ENCODE data around the gene PPP3CA.

PPP3CA gene

DNA sequence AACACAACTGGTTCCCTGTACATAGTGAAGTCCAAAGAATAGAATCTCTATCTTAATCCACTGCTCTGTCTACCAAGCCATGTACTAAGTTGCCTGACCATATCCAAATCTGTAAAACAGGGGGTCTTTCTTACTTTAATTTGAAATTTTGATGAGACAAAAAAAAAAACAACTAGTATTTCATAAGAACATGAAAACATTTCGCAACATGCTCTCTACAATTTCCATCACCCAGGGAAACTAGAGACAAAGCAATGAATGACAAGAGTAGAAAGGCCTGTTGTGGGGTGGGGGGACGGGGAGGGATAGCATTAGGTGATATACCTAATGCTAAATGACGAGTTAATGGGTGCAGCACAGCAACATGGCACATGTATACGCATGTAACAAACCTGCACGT, 279.9 kb downstream of the PPP3CA start:
- no peak for FAIRE-seq
- no peak for DNase-seq (ENCODE audit: insufficient read length, low spot score)
- no peak for TF ChIP-seq TAF1 (IDR thresholded peaks at IDR 0.05; ENCODE audit: low read depth, low read length)
- no peak for TF ChIP-seq POU2F2 (IDR thresholded peaks at IDR 0.05; ENCODE audit: low read depth, low read length)
- TF ChIP-seq POLR2AphosphoS5 (IDR thresholded peaks at IDR 0.05; ENCODE audit: low read depth, low read length), result no peak
- TF ChIP-seq POLR2A (IDR thresholded peaks at IDR 0.05; ENCODE audit: low read depth, low read length), result no peak
- no peak for TF ChIP-seq PAX5 (IDR thresholded peaks at IDR 0.05; ENCODE audit: insufficient read depth, low read length, severe bottlenecking)
- no peak for TF ChIP-seq SPI1 (IDR thresholded peaks at IDR 0.05; ENCODE audit: low read depth, low read length)

DNA sequence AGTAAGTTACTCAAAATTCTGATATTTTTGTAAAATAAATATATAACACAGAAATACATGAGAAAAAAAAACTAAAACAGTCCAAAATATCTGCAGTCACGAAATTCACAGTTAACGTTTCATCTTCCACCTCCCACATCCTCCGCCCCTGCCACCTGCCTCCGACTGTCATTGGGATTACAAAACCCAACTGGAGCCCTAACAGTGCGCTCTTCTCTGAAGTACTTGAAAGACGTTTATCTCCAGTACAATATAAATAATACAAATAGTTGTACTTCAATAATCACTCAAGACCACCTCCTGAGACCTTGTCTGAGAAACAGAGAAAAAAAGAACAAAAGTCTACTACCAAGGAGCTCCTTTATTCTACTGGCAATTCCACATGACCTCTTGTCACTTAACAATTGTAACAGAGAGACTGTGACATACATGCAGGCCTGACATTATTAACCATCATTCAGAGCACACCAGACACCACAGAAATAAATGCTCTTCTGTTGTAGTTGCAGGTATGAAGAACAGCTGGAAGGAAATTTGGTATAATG, 280.6 kb downstream of the PPP3CA start:
- FAIRE-seq, result no peak
- TF ChIP-seq SPI1 (IDR thresholded peaks at IDR 0.05; ENCODE audit: low read depth, low read length) (no peak), TAF1 (IDR thresholded peaks at IDR 0.05; ENCODE audit: low read depth, low read length) (no peak), PAX5 (IDR thresholded peaks at IDR 0.05; ENCODE audit: insufficient read depth, low read length, severe bottlenecking) (no peak), POLR2A (IDR thresholded peaks at IDR 0.05; ENCODE audit: low read depth, low read length) (no peak), POU2F2 (IDR thresholded peaks at IDR 0.05; ENCODE audit: low read depth, low read length) (no peak)
- DNase-seq (ENCODE audit: insufficient read length, low spot score), result no peak

DNA sequence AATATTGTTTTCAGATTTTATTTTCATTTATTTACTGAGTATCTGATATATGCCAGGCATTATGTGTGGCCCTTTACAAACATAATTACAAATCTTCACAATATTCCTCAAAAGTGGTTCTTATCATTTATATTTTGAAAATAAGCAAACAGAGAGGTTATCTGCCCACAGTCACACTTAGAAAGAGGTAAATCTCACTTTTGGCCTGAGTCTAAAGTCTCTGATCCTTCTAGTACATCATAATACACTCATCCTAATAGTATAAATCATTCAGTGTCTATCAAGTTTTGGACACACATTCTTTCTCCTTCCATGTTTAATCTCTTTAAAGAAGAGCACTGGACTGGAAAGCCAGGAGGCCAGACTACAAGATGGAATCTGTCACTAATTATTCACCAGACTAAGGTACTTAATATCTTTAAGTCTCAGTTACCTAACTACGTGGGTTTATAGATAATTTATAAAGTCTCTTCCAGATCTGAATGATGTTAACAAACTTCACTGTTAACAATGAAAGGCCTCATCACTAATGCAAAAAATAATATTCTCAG, 281.3 kb downstream of the PPP3CA start:
- DNase-seq (ENCODE audit: insufficient read length, low spot score) (no peak), FAIRE-seq (no peak)
- TF ChIP-seq POU2F2 (IDR thresholded peaks at IDR 0.05; ENCODE audit: low read depth, low read length) (no peak), SPI1 (IDR thresholded peaks at IDR 0.05; ENCODE audit: low read depth, low read length) (no peak), POLR2A (IDR thresholded peaks at IDR 0.05; ENCODE audit: low read depth, low read length) (no peak), TAF1 (IDR thresholded peaks at IDR 0.05; ENCODE audit: low read depth, low read length) (no peak), POLR2AphosphoS5 (IDR thresholded peaks at IDR 0.05; ENCODE audit: low read depth, low read length) (no peak), PAX5 (IDR thresholded peaks at IDR 0.05; ENCODE audit: insufficient read depth, low read length, severe bottlenecking) (no peak)

DNA sequence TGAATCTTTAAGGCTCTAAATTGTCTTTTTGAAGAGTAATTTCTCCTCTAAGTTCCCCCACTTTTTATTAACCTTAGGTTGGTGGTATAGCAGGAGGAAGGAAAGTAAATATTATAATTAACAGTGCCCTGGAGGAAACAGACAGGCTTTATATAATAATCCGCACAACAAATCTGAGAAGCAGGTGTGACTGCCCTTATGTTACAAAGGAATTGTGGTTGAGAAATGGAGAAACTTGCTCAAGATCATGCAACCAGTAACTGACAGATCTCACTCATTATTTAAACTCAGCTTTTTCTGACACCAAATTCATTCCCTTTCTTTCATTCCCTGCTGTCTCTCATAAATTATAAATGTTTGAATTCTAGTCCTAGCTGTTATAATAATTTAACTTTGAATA, 282.0 kb downstream of the PPP3CA start:
- FAIRE-seq, result no peak
- TF ChIP-seq POLR2AphosphoS5 (IDR thresholded peaks at IDR 0.05; ENCODE audit: low read depth, low read length), result no peak
- TF ChIP-seq PAX5 (IDR thresholded peaks at IDR 0.05; ENCODE audit: insufficient read depth, low read length, severe bottlenecking), result no peak
- TF ChIP-seq POLR2A (IDR thresholded peaks at IDR 0.05; ENCODE audit: low read depth, low read length), result no peak
- no peak for TF ChIP-seq SPI1 (IDR thresholded peaks at IDR 0.05; ENCODE audit: low read depth, low read length)
- TF ChIP-seq POU2F2 (IDR thresholded peaks at IDR 0.05; ENCODE audit: low read depth, low read length), result no peak
- no peak for TF ChIP-seq TAF1 (IDR thresholded peaks at IDR 0.05; ENCODE audit: low read depth, low read length)

DNA sequence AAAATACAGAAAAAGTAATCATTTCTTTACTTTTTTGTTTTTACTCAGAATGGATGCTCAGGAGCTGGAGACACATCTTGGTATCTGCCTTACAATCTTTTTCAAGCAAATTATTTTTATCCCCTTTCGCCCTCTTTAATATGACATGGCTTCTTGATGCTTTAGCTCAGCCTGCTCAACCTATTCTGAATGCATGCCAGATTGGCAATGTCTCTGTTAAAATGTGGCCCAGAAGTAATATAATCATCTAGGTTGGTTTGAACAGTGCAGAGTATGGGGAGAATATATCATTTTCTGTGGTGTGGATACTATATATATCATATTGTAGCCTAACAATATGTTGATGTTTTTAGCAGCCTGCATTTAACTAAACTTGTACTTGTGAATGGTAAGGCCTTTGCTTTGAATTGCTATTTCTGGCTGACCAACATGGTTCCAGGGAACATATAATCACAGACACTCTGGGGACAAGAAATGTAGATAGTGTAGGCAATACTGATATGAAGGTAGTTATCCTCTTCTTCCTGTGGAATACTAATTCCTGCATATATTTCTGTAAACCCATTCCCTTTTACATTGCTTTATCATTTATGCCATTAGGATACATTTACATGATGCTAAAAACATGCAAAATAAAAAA, 282.7 kb downstream of the PPP3CA start:
- TF ChIP-seq SPI1 (IDR thresholded peaks at IDR 0.05; ENCODE audit: low read depth, low read length) (no peak), PAX5 (IDR thresholded peaks at IDR 0.05; ENCODE audit: insufficient read depth, low read length, severe bottlenecking) (no peak), POLR2A (IDR thresholded peaks at IDR 0.05; ENCODE audit: low read depth, low read length) (no peak), TAF1 (IDR thresholded peaks at IDR 0.05; ENCODE audit: low read depth, low read length) (no peak), POU2F2 (IDR thresholded peaks at IDR 0.05; ENCODE audit: low read depth, low read length) (no peak), POLR2AphosphoS5 (IDR thresholded peaks at IDR 0.05; ENCODE audit: low read depth, low read length) (no peak)
- FAIRE-seq, result no peak
- DNase-seq (ENCODE audit: insufficient read length, low spot score), result no peak

More for the DNA sequence above, 282.0 kb downstream of the PPP3CA start:
- DNase-seq (ENCODE audit: insufficient read length, low spot score), result no peak

DNA sequence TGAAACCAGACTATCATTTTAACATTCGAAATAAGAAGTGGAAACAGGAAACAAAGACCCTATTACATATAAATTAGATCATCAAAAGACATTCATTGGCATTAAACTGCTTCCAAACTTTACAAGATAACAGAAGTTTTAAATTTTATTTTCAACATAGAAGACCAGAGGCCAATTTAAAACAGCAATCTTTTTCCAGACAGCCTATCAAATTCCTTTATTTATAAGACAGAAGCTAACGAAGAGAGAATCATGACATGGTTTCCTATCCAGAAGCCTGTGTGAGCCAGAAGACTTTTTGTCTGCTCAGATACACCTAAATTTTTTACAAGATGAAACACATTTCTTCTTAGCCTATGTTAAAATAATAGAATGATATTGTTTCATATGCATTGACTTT, 291.9 kb downstream of the PPP3CA start:
- DNase-seq (ENCODE audit: insufficient read length, low spot score) (no peak), FAIRE-seq (no peak)
- TF ChIP-seq POU2F2 (IDR thresholded peaks at IDR 0.05; ENCODE audit: low read depth, low read length) (no peak), POLR2A (IDR thresholded peaks at IDR 0.05; ENCODE audit: low read depth, low read length) (no peak)

DNA sequence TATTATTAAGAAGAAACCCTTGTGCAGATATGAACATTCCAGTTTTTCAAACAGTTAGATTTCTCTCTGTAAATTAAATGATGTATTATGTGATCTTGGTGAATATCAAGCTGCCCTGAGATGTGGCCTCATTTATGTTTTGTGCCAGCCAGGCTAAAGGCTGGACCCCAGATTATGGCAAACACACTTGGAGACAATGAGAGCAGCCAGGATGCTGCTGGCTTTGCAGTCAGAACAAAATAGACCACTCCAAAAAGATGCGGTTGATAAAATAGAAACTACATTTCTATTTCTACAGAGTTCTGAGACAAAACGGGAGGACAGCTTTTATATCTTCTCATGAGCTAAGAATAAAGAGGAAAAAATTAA, 296.5 kb downstream of the PPP3CA start:
- DNase-seq (ENCODE audit: insufficient read length, low spot score) (no peak), FAIRE-seq (no peak)
- no peak for TF ChIP-seq POLR2A (IDR thresholded peaks at IDR 0.05; ENCODE audit: low read depth, low read length)
- TF ChIP-seq POLR2AphosphoS5 (IDR thresholded peaks at IDR 0.05; ENCODE audit: low read depth, low read length), result no peak
- TF ChIP-seq SPI1 (IDR thresholded peaks at IDR 0.05; ENCODE audit: low read depth, low read length), result no peak
- no peak for TF ChIP-seq TAF1 (IDR thresholded peaks at IDR 0.05; ENCODE audit: low read depth, low read length)
- no peak for TF ChIP-seq PAX5 (IDR thresholded peaks at IDR 0.05; ENCODE audit: insufficient read depth, low read length, severe bottlenecking)
- no peak for TF ChIP-seq POU2F2 (IDR thresholded peaks at IDR 0.05; ENCODE audit: low read depth, low read length)

DNA sequence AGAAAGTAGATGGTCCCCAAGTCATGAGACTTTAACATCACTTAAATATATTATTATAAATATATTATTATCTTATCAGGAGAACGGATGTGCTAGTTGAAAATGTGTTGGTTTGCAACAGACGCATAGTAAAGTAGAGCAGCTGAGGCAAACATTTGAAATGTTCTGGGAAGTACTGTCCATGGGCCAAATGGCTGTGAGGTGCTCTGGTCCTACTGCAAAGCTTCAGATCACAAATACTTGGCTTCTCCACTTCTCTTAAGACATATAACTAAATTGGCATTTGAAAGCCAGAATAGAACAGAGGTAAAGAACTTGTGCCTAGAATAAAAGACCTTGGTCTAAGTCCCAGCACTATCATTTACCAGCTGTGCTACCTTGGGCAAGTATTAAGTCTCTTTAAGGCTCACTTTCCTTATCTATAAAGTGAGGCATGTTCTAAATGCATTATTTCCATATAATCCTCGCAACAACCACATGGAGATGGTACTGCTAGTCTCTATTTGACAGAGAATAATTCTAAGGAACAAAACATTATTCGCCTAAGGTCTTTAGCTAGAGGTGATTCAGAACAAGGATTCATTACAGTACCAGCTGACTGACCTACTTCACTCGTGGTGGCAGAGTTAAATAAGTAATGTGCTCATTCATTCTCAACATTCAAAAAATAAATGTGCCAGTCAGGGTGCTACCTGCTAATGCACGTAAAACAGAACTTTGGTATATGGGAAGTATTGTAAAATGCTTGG, 297.1 kb downstream of the PPP3CA start:
- FAIRE-seq, result no peak
- no peak for DNase-seq (ENCODE audit: insufficient read length, low spot score)

DNA sequence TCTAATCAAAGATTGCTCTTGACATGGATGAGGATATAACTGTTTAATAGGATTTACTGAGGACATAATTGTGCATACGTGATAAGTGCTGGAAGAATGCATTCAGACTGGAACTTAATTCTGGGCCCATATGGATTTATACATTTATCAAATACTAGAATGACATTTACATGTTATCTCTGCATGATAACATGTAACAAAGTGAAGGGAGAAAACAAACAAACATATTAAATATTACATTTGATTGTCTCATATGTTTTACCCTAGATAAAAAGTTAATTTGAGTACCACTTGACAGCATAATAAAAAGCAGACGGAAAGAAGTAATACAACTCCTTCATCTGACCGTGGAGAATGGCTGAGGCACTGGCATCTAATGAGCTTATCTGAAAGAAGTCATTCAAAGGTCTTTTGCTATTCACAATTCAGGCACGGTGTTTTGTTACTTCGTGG, 297.8 kb downstream of the PPP3CA start:
- no peak for DNase-seq (ENCODE audit: insufficient read length, low spot score)
- TF ChIP-seq SPI1 (IDR thresholded peaks at IDR 0.05; ENCODE audit: low read depth, low read length) (no peak), POLR2AphosphoS5 (IDR thresholded peaks at IDR 0.05; ENCODE audit: low read depth, low read length) (no peak), TAF1 (IDR thresholded peaks at IDR 0.05; ENCODE audit: low read depth, low read length) (no peak), POU2F2 (IDR thresholded peaks at IDR 0.05; ENCODE audit: low read depth, low read length) (no peak), POLR2A (IDR thresholded peaks at IDR 0.05; ENCODE audit: low read depth, low read length) (no peak), PAX5 (IDR thresholded peaks at IDR 0.05; ENCODE audit: insufficient read depth, low read length, severe bottlenecking) (no peak)
- FAIRE-seq, result no peak

More for the DNA sequence above, 297.1 kb downstream of the PPP3CA start:
- TF ChIP-seq POLR2AphosphoS5 (IDR thresholded peaks at IDR 0.05; ENCODE audit: low read depth, low read length) (no peak), SPI1 (IDR thresholded peaks at IDR 0.05; ENCODE audit: low read depth, low read length) (no peak), PAX5 (IDR thresholded peaks at IDR 0.05; ENCODE audit: insufficient read depth, low read length, severe bottlenecking) (no peak), POU2F2 (IDR thresholded peaks at IDR 0.05; ENCODE audit: low read depth, low read length) (no peak), TAF1 (IDR thresholded peaks at IDR 0.05; ENCODE audit: low read depth, low read length) (no peak), POLR2A (IDR thresholded peaks at IDR 0.05; ENCODE audit: low read depth, low read length) (no peak)
